GM18873 (cell line): ENCODE data around the gene MEF2D.

Experiments
- ATAC-seq: cut with Tn5 transposase; IDR thresholded peaks from one replicate; pipeline ENCODE4 v1.9.1; 2021; ENCODE audit warnings: mild to moderate bottlenecking, moderate library complexity, moderate number of reproducible peaks; ENCODE audit not compliant: unreplicated experiment, low FRiP score

Gene MEF2D

GRCh38 chr1:156451505-156452160 lies 48.9 kb downstream of the MEF2D start:
- ATAC-seq: no peak

- no peak for ATAC-seq
These were observed 52.2 kb downstream of the MEF2D start for GRCh38 chr1:156448134-156448967.

- no peak for ATAC-seq
These were observed 54.7 kb downstream of the MEF2D start for GRCh38 chr1:156445789-156446263.

GRCh38 chr1:156444407-156445001 lies 56.1 kb downstream of the MEF2D start:
- ATAC-seq: no peak

- ATAC-seq: no peak
These were observed 57.3 kb downstream of the MEF2D start for GRCh38 chr1:156443286-156443685.

GRCh38 chr1:156440654-156441437 lies 59.7 kb downstream of the MEF2D start:
- ATAC-seq: no peak

GRCh38 chr1:156439777-156440183 lies 60.8 kb downstream of the MEF2D start:
- no peak for ATAC-seq

- no peak for ATAC-seq
These were observed 61.4 kb downstream of the MEF2D start for GRCh38 chr1:156439036-156439776.

GRCh38 chr1:156438278-156438987 lies 62.1 kb downstream of the MEF2D start:
- ATAC-seq: no peak

GRCh38 chr1:156437037-156437867 lies 63.3 kb downstream of the MEF2D start:
- no peak for ATAC-seq

GRCh38 chr1:156436141-156437036 lies 64.2 kb downstream of the MEF2D start:
- ATAC-seq: no peak

- no peak for ATAC-seq
These were observed 64.9 kb downstream of the MEF2D start for GRCh38 chr1:156435545-156436140.

- ATAC-seq: no peak
These were observed 65.5 kb downstream of the MEF2D start for GRCh38 chr1:156434989-156435544.

GRCh38 chr1:156433602-156434001 lies 67.0 kb downstream of the MEF2D start:
- ATAC-seq: no peak

- no peak for ATAC-seq
These were observed 67.5 kb downstream of the MEF2D start for GRCh38 chr1:156433032-156433431.

- ATAC-seq: no peak
These were observed 67.9 kb downstream of the MEF2D start for GRCh38 chr1:156432669-156433018.
